Liver (tissue), 9 donors: ENCODE results near the gene CST4. TPM values are rescaled to one million over a fixed set of nuclear protein-coding genes. Genes with fewer than 3 reads are reported as not detected.

Experiments
- DNase-seq: peaks from one replicate; pipeline ENCODE4 v3.0.0-alpha.2; 2017; ENCODE audit warnings: low spot score
- H3K27ac ChIP-seq, 2 donors: one replicate each; pipeline ENCODE4 v1.7.0; 2013; ENCODE audit warnings: inconsistent platforms in 2 of 2, low read length in 2 of 2, control low read depth in 1 of 2, low read depth in 1 of 2, mild to moderate bottlenecking in 1 of 2
- H3K27me3 ChIP-seq, 4 donors: one replicate each; pipeline versions ENCODE4 v1.6.1 to v1.7.0; 2013; ENCODE audit warnings: low read length in 3 of 4, inconsistent platforms in 1 of 4, mild to moderate bottlenecking in 1 of 4, moderate library complexity in 1 of 4; ENCODE audit not compliant: control insufficient read depth in 4 of 4, insufficient read depth in 4 of 4
- H3K36me3 ChIP-seq, 4 donors: one replicate each; pipeline versions ENCODE4 v1.6.1 to v1.7.0; 2013; ENCODE audit warnings: low read length in 3 of 4, mild to moderate bottlenecking in 3 of 4, low read depth in 1 of 4, moderate library complexity in 1 of 4; ENCODE audit not compliant: control insufficient read depth in 4 of 4, insufficient read depth in 3 of 4
- H3K4me1 ChIP-seq, 4 donors: one replicate each; pipeline versions ENCODE4 v1.6.1 to v1.7.0; 2013; ENCODE audit warnings: low read length in 3 of 4, mild to moderate bottlenecking in 3 of 4, moderate library complexity in 1 of 4; ENCODE audit not compliant: control insufficient read depth in 4 of 4, insufficient read depth in 4 of 4
- H3K4me3 ChIP-seq, 3 donors: one replicate each; pipeline versions ENCODE4 v1.6.1 to v1.7.0; 2013; ENCODE audit warnings: low read length in 3 of 3, control low read depth in 1 of 3, low read depth in 1 of 3, mild to moderate bottlenecking in 1 of 3
- H3K9ac ChIP-seq, 2 donors: one replicate each; pipeline ENCODE4 v1.7.0; 2013; ENCODE audit warnings: low read length in 2 of 2, mild to moderate bottlenecking in 2 of 2, moderate library complexity in 2 of 2, control low read depth in 1 of 2, low read depth in 1 of 2
- H3K9me3 ChIP-seq, 4 donors: one replicate each; pipeline versions ENCODE4 v1.6.1 to v1.7.0; 2013; ENCODE audit warnings: low read length in 3 of 4; ENCODE audit not compliant: control insufficient read depth in 4 of 4
- EGR1 ChIP-seq, 2 donors: IDR thresholded peaks; 2 replicates each; pipeline ENCODE4 v1.6.1; 2016 to 2018; ENCODE audit warnings: antibody characterized with exemption in 2 of 2, low read depth in 2 of 2
- FOXA1 ChIP-seq: IDR thresholded peaks from 2 replicates; pipeline ENCODE4 v1.6.1; 2016; ENCODE audit warnings: antibody characterized with exemption
- FOXA2 ChIP-seq: IDR thresholded peaks from 2 replicates; pipeline ENCODE4 v1.6.1; 2016; ENCODE audit warnings: antibody characterized with exemption
- GABPA ChIP-seq, 2 donors: IDR thresholded peaks in 1 of 2; conservative IDR thresholded peaks in 1 of 2; 2 replicates each; pipeline ENCODE4 v1.6.1; 2016; ENCODE audit warnings: antibody characterized with exemption in 2 of 2, mild to moderate bottlenecking in 1 of 2, moderate library complexity in 1 of 2
- HNF4A ChIP-seq, 2 donors: conservative IDR thresholded peaks; 2 replicates each; pipeline ENCODE4 v1.6.1; 2016; ENCODE audit warnings: antibody characterized with exemption in 2 of 2, mild to moderate bottlenecking in 2 of 2
- HNF4G ChIP-seq: IDR thresholded peaks from 2 replicates; pipeline ENCODE4 v1.6.1; 2016; ENCODE audit warnings: antibody characterized with exemption
- NR2F2 ChIP-seq: IDR thresholded peaks from 2 replicates; pipeline ENCODE4 v1.6.1; 2016; ENCODE audit warnings: antibody characterized with exemption
- RAD21 ChIP-seq, 2 donors: IDR thresholded peaks; 2 replicates each; pipeline ENCODE4 v1.6.1; 2016; ENCODE audit warnings: antibody characterized with exemption in 2 of 2, mild to moderate bottlenecking in 2 of 2
- RXRA ChIP-seq, 2 donors: IDR thresholded peaks; 2 replicates each; pipeline ENCODE4 v1.6.1; 2017 to 2018; ENCODE audit warnings: antibody characterized with exemption in 2 of 2, mild to moderate bottlenecking in 1 of 2
- SP1 ChIP-seq: IDR thresholded peaks from 2 replicates; pipeline ENCODE4 v1.6.1; 2018; ENCODE audit warnings: antibody characterized with exemption, mild to moderate bottlenecking
- YY1 ChIP-seq: IDR thresholded peaks from 2 replicates; pipeline ENCODE4 v1.6.1; 2016; ENCODE audit warnings: antibody characterized with exemption, mild to moderate bottlenecking
- WGBS: extraction: QIAGEN DNeasy Blood & Tissue Kit; methylation state at CpG from one replicate; pipeline ENCODE4 v1.1.7; 2013; 5-methylcytosine and 5-hydroxymethylcytosine counted together
- polyA plus RNA-seq, 2 donors: library from polyadenylated mRNA; stranded (reverse) in 1 of 2; unstranded in 1 of 2; fragments of 200-250 nt in 1 of 2; fragments of >200 nt in 1 of 2; fragmentation: Nextera tagmentation in 1 of 2; extraction: Ambion mirVana in 1 of 2; gene quantifications; one replicate each; pipeline versions ENCODE4 v1.2.1 to v1.2.3, GENCODE V29; 2013 to 2015
- total RNA-seq, 2 donors: library from RNA; depleted of rRNA; stranded (reverse); fragments of >200 nt; gene quantifications; one replicate each; pipeline ENCODE4 v1.2.3, GENCODE V29; 2014
- TF ChIP-seq, protein P1 (sequence below): IDR thresholded peaks from 2 replicates; pipeline ENCODE4 v1.6.1; 2016; ENCODE audit warnings: antibody characterized with exemption
- TF ChIP-seq, protein P2 (sequence below): IDR thresholded peaks from 2 replicates; pipeline ENCODE4 v1.6.1; 2016; ENCODE audit warnings: antibody characterized with exemption, mild to moderate bottlenecking
- TF ChIP-seq, protein P3 (sequence below): IDR thresholded peaks from 2 replicates; pipeline ENCODE4 v1.6.1; 2016; ENCODE audit warnings: antibody characterized with exemption
- TF ChIP-seq, protein P4 (sequence below): fragments of 150-350 bp; IDR thresholded peaks from 2 replicates; pipeline ENCODE4 v1.5.1; 2017; ENCODE audit warnings: improper control_type of control experiment, low read depth, low read length; ENCODE audit not compliant: missing input control
- donor health status: healthy.
- donor health status: healthy.
- donor health status: healthy.
- donor health status: healthy.
- donor health status: healthy.

The CST4 gene
- total and polyA plus RNA-seq, 4 donors: not detected

DNA sequence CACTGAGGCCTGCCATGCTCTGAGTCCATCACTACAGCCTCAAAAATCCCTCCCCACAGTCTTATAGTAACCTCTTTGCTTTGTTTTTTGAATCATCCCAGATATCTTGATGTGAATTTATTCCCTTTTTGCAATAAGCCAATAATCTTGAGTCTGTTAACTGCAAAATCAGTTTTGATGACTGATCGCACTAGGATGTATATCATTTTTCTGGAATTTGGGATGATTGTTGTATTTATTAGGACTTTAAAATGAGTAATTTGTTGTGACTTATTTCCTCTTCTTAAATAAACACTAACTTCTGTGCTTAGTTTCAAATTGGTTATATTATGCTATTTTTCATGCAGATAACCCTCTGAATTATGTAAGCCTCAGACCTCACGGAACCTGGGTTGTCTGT lies 5.6 kb downstream of the CST4 start:
- Histone ChIP-seq H3K9me3 (no peaks in the 10 kb centered on the region), H3K9ac (no peak overlapping the region), H3K36me3 (no peaks in the 10 kb centered on the region), H3K4me3 (no peak overlapping the region), H3K4me1 (no peaks in the 10 kb centered on the region), H3K27ac (no peak overlapping the region), H3K27me3 (peaks cover 0 to 5% (median 0%) of the 10 kb centered on the region in 4 donors)
- TF ChIP-seq, protein P1, sequence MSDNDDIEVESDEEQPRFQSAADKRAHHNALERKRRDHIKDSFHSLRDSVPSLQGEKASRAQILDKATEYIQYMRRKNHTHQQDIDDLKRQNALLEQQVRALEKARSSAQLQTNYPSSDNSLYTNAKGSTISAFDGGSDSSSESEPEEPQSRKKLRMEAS: no peak
- TF ChIP-seq, protein P2, sequence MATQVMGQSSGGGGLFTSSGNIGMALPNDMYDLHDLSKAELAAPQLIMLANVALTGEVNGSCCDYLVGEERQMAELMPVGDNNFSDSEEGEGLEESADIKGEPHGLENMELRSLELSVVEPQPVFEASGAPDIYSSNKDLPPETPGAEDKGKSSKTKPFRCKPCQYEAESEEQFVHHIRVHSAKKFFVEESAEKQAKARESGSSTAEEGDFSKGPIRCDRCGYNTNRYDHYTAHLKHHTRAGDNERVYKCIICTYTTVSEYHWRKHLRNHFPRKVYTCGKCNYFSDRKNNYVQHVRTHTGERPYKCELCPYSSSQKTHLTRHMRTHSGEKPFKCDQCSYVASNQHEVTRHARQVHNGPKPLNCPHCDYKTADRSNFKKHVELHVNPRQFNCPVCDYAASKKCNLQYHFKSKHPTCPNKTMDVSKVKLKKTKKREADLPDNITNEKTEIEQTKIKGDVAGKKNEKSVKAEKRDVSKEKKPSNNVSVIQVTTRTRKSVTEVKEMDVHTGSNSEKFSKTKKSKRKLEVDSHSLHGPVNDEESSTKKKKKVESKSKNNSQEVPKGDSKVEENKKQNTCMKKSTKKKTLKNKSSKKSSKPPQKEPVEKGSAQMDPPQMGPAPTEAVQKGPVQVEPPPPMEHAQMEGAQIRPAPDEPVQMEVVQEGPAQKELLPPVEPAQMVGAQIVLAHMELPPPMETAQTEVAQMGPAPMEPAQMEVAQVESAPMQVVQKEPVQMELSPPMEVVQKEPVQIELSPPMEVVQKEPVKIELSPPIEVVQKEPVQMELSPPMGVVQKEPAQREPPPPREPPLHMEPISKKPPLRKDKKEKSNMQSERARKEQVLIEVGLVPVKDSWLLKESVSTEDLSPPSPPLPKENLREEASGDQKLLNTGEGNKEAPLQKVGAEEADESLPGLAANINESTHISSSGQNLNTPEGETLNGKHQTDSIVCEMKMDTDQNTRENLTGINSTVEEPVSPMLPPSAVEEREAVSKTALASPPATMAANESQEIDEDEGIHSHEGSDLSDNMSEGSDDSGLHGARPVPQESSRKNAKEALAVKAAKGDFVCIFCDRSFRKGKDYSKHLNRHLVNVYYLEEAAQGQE: no peak
- no peak for TF ChIP-seq SP1
- TF ChIP-seq HNF4G: no peak
- TF ChIP-seq RXRA (IDR thresholded peaks at IDR 0.05): no peak
- no peak for TF ChIP-seq NR2F2
- TF ChIP-seq HNF4A (conservative IDR thresholded peaks at IDR 0.05): no peak
- TF ChIP-seq, protein P3, sequence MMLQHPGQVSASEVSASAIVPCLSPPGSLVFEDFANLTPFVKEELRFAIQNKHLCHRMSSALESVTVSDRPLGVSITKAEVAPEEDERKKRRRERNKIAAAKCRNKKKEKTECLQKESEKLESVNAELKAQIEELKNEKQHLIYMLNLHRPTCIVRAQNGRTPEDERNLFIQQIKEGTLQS: no peak
- no peak for TF ChIP-seq FOXA2
- TF ChIP-seq RAD21 (IDR thresholded peaks at IDR 0.05): no peak
- TF ChIP-seq EGR1 (IDR thresholded peaks at IDR 0.05; ENCODE audit: low read depth in 2 of 2): no peak
- TF ChIP-seq, protein P4, sequence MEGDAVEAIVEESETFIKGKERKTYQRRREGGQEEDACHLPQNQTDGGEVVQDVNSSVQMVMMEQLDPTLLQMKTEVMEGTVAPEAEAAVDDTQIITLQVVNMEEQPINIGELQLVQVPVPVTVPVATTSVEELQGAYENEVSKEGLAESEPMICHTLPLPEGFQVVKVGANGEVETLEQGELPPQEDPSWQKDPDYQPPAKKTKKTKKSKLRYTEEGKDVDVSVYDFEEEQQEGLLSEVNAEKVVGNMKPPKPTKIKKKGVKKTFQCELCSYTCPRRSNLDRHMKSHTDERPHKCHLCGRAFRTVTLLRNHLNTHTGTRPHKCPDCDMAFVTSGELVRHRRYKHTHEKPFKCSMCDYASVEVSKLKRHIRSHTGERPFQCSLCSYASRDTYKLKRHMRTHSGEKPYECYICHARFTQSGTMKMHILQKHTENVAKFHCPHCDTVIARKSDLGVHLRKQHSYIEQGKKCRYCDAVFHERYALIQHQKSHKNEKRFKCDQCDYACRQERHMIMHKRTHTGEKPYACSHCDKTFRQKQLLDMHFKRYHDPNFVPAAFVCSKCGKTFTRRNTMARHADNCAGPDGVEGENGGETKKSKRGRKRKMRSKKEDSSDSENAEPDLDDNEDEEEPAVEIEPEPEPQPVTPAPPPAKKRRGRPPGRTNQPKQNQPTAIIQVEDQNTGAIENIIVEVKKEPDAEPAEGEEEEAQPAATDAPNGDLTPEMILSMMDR: no peak
- no peak for TF ChIP-seq FOXA1
- TF ChIP-seq GABPA (IDR thresholded peaks at IDR 0.05 in 1 of 2, conservative IDR thresholded peaks at IDR 0.05 in 1 of 2): no peak
- DNase-seq: no peak
- WGBS: 90% methylated on average over 2 of the region's 2 CpGs

DNA sequence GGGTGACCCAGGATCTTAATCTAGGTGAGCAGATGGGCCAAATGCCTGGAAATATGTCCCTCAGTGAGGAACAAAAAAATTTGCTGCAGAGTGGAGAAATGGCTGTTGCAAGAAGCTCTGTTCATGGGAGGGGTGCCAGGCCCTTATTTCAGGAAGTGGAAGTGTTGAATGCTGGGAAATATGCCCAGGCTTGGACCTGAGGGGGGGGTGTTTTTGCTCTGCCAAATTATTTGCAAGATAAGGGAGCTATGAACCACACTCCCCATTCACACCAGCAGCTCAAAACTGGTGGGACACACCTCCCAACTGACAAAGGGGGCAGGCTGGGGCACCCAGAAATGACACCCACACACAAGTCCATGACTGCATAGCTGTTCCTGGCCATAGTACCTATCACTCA lies 8.7 kb downstream of the CST4 start:
- Histone ChIP-seq H3K27ac (no peak overlapping the region), H3K27me3 (peaks cover 0 to 3% (median 0%) of the 10 kb centered on the region in 4 donors), H3K9ac (no peak overlapping the region), H3K4me1 (no peaks in the 10 kb centered on the region), H3K9me3 (no peaks in the 10 kb centered on the region), H3K4me3 (no peak overlapping the region), H3K36me3 (no peaks in the 10 kb centered on the region)
- no peak for DNase-seq
- TF ChIP-seq YY1: no peak
- TF ChIP-seq FOXA2: no peak
